BJ (cell line): Measurements from ENCODE around the gene GDI1. TPM values are rescaled to one million over a fixed set of nuclear protein-coding genes. Genes with fewer than 3 reads are reported as not detected.

Experiments used
- CTCF ChIA-PET: fragments of 350-600 bp; formaldehyde crosslinking; extraction: SDS; loops from one replicate; lab custom pipeline; 2021; ENCODE audit warnings: antibody characterized with exemption, inconsistent platforms; lab: Yijun Ruan, JAX
- POLR2A ChIA-PET: fragments of 300-600 bp; sonication (Branson Sonifier 250); formaldehyde crosslinking; extraction: SDS; loops from one replicate; lab custom pipeline; 2021; ENCODE audit warnings: antibody characterized with exemption; lab: Charles Lee
- DNase-seq: peaks from one replicate; pipeline ENCODE4 v3.0.0-alpha.2; 2011; ENCODE audit warnings: low read depth
- H3K27me3 ChIP-seq: 2 replicates; pipeline ENCODE4 v1.6.0; 2011; ENCODE audit warnings: low read length; ENCODE audit not compliant: control insufficient read depth, insufficient read depth
- H3K36me3 ChIP-seq: 2 replicates; pipeline ENCODE4 v1.5.1; 2011; ENCODE audit warnings: low read length; ENCODE audit not compliant: control insufficient read depth, insufficient read depth
- H3K4me3 ChIP-seq: 2 replicates; pipeline ENCODE4 v1.5.1; 2011; ENCODE audit warnings: low read depth, mild to moderate bottlenecking, control low read depth, low read length
- CTCF ChIP-seq: IDR thresholded peaks from 2 replicates; pipeline ENCODE4 v1.5.1; 2011; ENCODE audit warnings: low read depth, mild to moderate bottlenecking, control low read depth, inconsistent platforms, low read length, moderate library complexity; ENCODE audit not compliant: insufficient read depth
- polyA plus RNA-seq: library from polyadenylated mRNA; depleted of rRNA; stranded (reverse); fragments of >200 nt; gene quantifications from 2 replicates; pipeline ENCODE4 v1.2.3, GENCODE V29; 2011

The GDI1 gene
- polyA plus RNA-seq, 1 experiment = 216 TPM

- no peak for TF ChIP-seq CTCF
- DNase-seq = no peak
- CTCF ChIA-PET = interaction anchor here (1.1 kb wide), 1 partner anchor 41 kb away, joined by 4 read pairs; no protein-coding TSS in a partner anchor
- Histone ChIP-seq H3K4me3 (no peak overlapping the region), H3K36me3 (peaks cover 3% of the 10 kb centered on the region), H3K27me3 (no peaks in the 10 kb centered on the region)
- POLR2A ChIA-PET = no interaction called here
Measured at GRCh38 chrX:154481911-154482601, 45.1 kb downstream of the GDI1 start.

- DNase-seq = no peak
- H3K27me3 ChIP-seq = no peaks in the 10 kb centered on the region
- TF ChIP-seq CTCF = no peak
- H3K4me3 ChIP-seq = no peak overlapping the region
- H3K36me3 ChIP-seq = peaks cover 6% of the 10 kb centered on the region
- CTCF ChIA-PET = interaction anchor here (0.8 to 1.1 kb wide), 2 partner anchors 23 to 42 kb away, joined by 3 to 4 read pairs; no protein-coding TSS in a partner anchor
- POLR2A ChIA-PET = no interaction called here
Measured at GRCh38 chrX:154482786-154483185, 45.8 kb downstream of the GDI1 start.

- POLR2A ChIA-PET = no interaction called here
- CTCF ChIA-PET = interaction anchor here (0.8 to 1.1 kb wide), 2 partner anchors 24 to 43 kb away, joined by 3 to 4 read pairs; no protein-coding TSS in a partner anchor
- DNase-seq = no peak
Measured at GRCh38 chrX:154483325-154483724, 46.4 kb downstream of the GDI1 start.

GRCh38 chrX:154484255-154485149 lies 47.5 kb downstream of the GDI1 start:
- ChIA-PET POLR2A (no interaction called here), CTCF (interaction anchor here (1.0 kb wide), 1 partner anchor 86 kb away, joined by 3 read pairs; no protein-coding TSS in a partner anchor)
- Histone ChIP-seq H3K27me3 (no peaks in the 10 kb centered on the region), H3K4me3 (no peak overlapping the region), H3K36me3 (peaks cover 8% of the 10 kb centered on the region)
- TF ChIP-seq CTCF = no peak
- DNase-seq = no peak

More at GRCh38 chrX:154483325-154483724, 46.4 kb downstream of the GDI1 start:
- no peaks in the 10 kb centered on the region for H3K27me3 ChIP-seq
- TF ChIP-seq CTCF = no peak
- no peak overlapping the region for H3K4me3 ChIP-seq
- peaks cover 6% of the 10 kb centered on the region for H3K36me3 ChIP-seq
